CD4-positive, alpha-beta T cell treated with Interleukin-15 for 1 hour (primary cell): Measurements from ENCODE around the gene CDK17.
"Not testable (repeated sequence)": the region's sequence is repeated elsewhere in the genome, so short reads cannot be mapped to it uniquely, and the experiment has no call there.

Source experiments
- DNase-seq: peaks from one replicate; pipeline ENCODE4 v3.0.0-alpha.2; 2020

CDK17 gene

GRCh38 chr12:96416033-96416799 lies 16.0 kb upstream of the CDK17 start:
- no peak for DNase-seq

- no peak for DNase-seq
These were observed 14.4 kb upstream of the CDK17 start for GRCh38 chr12:96414637-96415036.

GRCh38 chr12:96412431-96412830 lies 12.2 kb upstream of the CDK17 start:
- no peak for DNase-seq

- DNase-seq = no peak
These were observed 9.5 kb upstream of the CDK17 start for GRCh38 chr12:96409731-96410130.

DNA sequence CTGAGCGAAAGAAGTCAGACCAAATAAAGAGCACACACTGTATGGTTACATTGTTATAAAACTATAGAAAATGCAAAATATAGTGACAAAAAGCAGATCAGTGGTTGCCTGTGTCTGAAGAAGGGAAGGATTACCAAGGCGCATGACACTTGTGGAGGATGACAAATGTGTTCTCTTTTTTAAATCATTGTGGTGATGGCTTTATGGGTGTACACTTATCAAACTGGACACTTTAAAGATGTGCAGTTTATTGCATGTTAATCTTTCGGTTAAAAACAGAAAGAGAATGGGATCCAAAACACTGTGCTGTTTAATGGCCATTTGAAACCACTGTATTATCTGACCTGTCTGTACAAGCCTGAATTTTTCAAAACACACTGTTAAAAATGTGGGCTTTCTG lies 8.8 kb upstream of the CDK17 start:
- DNase-seq = no peak

- DNase-seq = peak; percentile 68
These were observed 7.3 kb upstream of the CDK17 start for GRCh38 chr12:96407429-96408097.

GRCh38 chr12:96404696-96405095 lies 4.5 kb upstream of the CDK17 start:
- no peak for DNase-seq

GRCh38 chr12:96403870-96404269 lies 3.6 kb upstream of the CDK17 start:
- DNase-seq = no peak

- DNase-seq = not testable (repeated sequence)
These were observed 2.3 kb upstream of the CDK17 start for GRCh38 chr12:96402522-96402921.

GRCh38 chr12:96402061-96402460 lies 1.8 kb upstream of the CDK17 start:
- peak; percentile 37 for DNase-seq

DNA sequence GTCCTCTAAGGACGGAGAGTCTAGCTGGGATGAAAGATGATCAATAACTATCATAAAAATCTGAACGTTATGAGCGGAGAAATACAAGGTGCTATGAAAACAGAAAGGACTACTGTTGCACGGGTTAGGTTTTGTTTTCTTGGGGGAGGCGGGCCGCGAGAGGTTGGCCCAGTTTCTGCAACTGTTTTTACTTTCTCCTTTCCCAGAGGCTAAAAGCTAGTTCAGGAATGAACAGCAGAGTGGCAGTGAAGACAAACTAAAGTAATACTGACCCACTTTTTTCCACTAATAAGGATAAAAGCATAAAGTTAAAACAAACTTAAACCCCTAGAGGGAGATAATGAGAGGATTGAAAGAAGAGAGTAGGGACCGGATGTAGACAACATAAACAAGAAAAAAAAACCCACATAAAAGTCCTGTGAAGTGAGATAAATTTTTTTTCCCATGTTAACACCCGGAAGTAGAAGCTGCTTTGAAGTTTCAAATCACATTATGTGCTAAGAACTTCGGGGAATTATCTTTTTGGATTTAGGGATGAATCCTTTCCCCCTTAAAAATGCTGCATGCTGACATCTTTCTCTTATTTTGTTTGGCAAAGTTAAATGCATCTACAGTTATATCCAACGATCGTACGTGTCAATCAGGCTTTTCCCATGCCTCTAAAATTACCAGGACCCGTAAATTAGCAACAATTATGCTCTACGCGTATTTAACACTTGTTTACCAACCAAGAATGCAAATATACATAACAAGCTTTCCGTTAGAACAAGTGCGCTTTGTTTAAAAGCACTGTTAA lies 1.0 kb upstream of the CDK17 start:
- DNase-seq = peak; percentile 35

GRCh38 chr12:96400631-96401075 lies 414 bp upstream of the CDK17 start:
- no peak for DNase-seq

DNA sequence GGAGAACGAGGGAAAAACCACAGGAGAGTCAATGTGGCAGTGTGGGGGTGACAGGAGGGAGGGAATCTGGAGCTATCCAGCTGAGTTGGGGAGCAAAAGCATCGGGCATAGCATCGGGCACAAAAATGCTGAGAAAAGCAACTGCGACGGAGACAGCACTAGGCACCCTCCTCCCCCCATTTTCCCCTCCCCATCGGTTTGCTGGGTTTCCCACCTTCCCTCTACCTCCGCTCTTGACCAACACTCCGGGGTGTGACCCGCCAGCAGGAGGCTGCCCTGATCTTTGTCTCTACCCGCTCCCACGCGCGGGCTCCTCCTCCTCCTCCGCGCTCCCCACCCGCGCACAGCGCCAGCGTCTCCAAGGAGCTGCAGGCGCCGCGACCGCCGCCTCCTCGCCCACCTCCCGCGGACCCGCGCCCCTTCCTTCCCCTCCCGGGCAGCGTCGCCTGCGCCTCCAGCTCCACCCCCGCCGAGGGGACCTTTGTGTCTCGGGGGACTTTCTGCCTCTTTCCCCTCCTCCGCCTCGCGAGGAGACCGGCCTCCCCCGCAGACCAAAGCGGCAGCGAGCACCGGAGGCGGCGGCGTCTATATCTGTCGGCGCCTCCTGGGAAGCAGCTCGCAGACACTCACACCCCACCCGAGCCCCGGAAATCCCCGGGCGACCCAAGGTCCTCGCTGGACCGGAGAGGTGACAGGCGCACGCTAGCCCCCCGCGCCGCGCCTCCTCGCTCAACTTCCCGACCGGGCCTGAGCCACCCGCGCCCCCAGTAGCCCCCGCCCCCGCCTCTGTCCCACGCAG lies 920 bp downstream of the CDK17 start:
- peak; percentile 84 for DNase-seq

DNA sequence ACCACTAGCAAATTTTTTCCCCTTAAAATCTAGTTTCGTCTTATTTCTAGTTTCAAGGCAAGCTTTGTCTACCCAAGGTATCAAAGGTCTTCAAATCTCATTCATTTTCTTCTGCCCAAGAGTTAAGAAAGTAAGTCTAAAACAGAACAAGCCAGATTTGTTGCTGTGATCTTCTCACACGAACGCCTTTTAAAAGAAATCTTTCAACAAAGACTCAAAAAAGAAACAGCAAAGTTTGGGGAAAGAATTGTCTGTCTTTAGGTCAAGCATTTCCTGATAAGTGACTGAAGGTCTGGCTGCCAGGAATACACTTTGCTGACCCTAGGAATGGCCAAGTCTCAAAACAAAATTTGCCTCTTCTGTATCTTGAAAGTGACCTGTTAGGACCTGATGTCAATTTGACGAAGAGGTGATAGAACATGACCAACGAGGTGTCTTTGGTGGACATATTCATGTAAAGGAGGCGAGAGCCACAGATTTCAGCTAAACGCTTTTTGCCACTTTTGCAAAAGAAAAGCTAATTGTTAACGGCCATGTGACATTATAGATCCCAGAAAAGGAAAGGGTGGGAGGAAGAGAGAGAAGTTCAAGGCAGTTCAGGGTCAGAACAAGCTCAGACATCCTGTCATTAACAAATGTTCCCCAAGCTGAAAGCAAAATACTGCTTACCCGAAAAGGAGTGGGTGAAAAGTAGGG lies 1.7 kb downstream of the CDK17 start:
- DNase-seq = no peak

- DNase-seq = no peak
These were observed 2.3 kb downstream of the CDK17 start for GRCh38 chr12:96397756-96398423.

DNA sequence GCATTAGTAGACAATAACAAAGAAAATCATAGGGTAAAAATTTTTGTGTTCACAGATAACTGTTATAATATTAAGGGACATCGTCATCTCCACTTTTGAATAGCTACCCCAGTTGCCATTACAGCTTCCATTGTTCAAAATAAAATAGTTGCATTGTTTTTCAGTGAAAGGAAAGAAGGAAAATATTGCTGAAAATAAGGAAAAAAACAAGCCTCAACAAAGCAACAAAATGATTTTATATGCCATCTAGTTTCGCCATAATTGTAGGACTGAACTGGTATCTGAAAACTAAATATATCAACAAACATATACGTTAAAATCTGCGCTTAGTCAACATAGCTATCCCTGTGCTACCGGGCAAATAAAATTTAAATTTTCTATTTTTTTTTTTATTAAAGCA lies 3.3 kb downstream of the CDK17 start:
- DNase-seq = no peak

GRCh38 chr12:96396209-96396608 lies 4.0 kb downstream of the CDK17 start:
- DNase-seq = no peak

DNA sequence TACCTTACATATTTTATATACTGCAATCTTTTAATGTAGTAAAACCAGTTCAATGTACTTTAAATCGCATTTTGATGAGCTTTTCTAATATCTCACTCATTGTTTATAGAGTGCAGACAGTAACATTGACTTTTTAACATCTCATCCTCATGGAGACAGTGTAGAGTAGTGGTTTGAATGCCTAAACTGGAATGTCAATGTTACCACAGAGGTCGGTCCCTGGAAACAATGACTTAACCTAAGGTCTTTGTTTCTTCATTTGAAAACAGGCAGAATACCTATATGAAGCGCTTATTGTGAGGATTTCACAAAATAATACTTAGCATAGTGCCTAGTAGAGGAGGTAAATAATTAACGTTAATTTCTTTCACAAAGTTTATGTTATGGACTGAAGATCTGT lies 5.0 kb downstream of the CDK17 start:
- no peak for DNase-seq

- DNase-seq = not testable (repeated sequence)
These were observed 7.0 kb downstream of the CDK17 start for GRCh38 chr12:96393229-96393628.

DNA sequence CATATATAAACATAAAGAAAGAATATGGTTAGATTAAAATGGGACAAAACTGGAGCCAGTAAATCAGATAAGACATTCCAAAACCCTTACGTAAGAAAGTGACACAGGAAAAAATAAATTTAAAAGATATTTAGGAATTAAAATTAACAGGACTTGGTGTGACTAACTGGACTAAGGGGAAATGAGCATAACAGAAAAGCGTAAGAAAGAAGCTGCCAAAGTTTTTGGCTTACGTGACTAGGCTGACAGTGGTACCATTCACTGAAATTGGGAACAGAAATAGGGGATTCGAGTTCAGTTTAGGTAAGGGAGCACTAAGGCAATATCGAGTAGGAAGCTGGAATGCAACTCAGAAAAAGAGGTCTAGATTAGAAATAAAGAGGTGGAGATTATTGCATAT lies 7.8 kb downstream of the CDK17 start:
- no peak for DNase-seq

DNA sequence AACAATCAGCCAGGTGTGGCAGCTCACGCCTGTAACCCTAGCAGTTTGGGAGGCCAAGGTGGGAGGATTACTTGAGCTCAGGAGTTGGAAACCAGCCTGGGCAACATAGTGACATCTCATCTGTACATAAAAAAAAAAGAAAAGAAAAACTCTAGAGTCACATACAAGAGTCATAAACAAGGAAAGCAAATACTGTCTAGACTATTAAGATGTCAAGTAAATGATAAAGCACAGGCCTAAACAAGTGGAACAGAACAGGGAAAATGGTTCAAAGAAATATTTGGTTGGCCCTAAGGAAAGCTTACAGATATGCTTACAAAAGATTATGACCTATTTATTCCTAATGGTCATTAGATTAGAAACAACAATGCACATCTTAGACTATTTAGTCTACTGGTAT lies 12.3 kb downstream of the CDK17 start:
- no peak for DNase-seq

GRCh38 chr12:96386794-96387193 lies 13.4 kb downstream of the CDK17 start:
- no peak for DNase-seq
